Stomach (tissue), 19 donors: Measurements from ENCODE around the gene CCDC18. TPM values are rescaled to one million over a fixed set of nuclear protein-coding genes. Genes with fewer than 3 reads are reported as not detected.

Experiments used
- DNase-seq, 2 donors: peaks; one replicate each; pipeline versions ENCODE4 v3.0.0 to v3.0.0-alpha.2; 2013 to 2019
- H3K27ac ChIP-seq, 5 donors: fragments of 200-600 bp in 4 of 5; sonication (generic) in 4 of 5; one replicate each; pipeline ENCODE4 v1.5.1; 2013 to 2019; ENCODE audit warnings: mild to moderate bottlenecking in 1 of 5, moderate library complexity in 1 of 5
- H3K27me3 ChIP-seq, 3 donors: fragments of 200-600 bp; sonication (generic); one replicate each; pipeline ENCODE4 v1.5.1; 2017 to 2019; ENCODE audit warnings: mixed run types in 1 of 3
- H3K36me3 ChIP-seq, 4 donors: fragments of 200-600 bp; sonication (generic); 1 replicate in 3 of 4; 2 replicates in 1 of 4; pipeline ENCODE4 v1.5.1; 2016 to 2019
- H3K4me1 ChIP-seq, 4 donors: fragments of 200-600 bp; sonication (generic); one replicate each; pipeline ENCODE4 v1.5.1; 2016 to 2019
- H3K4me3 ChIP-seq, 4 donors: fragments of 200-600 bp; sonication (generic) in 3 of 4; one replicate each; pipeline ENCODE4 v1.5.1; 2016 to 2019; ENCODE audit warnings: mild to moderate bottlenecking in 1 of 4
- H3K9me3 ChIP-seq, 4 donors: fragments of 200-600 bp; sonication (generic); one replicate each; pipeline ENCODE4 v1.5.1; 2016 to 2019
- CTCF ChIP-seq, 7 experiments: fragments of 450-650 bp in 4 of 7; fragments of 200-600 bp in 3 of 7; sonication (generic) in 3 of 7; IDR thresholded peaks; one replicate each; pipeline ENCODE4 v1.5.1; 2016 to 2019; ENCODE audit warnings: antibody characterized with exemption in 7 of 7, control low read depth in 2 of 7, mild to moderate bottlenecking in 1 of 7
- EP300 ChIP-seq: sonication (generic); formaldehyde crosslinking; IDR thresholded peaks from one replicate; pipeline ENCODE4 v1.6.1; 2017; ENCODE audit warnings: antibody characterized with exemption
- POLR2A ChIP-seq, 4 donors: fragments of 450-650 bp; IDR thresholded peaks; one replicate each; pipeline ENCODE4 v1.6.1; 2016; ENCODE audit warnings: antibody characterized with exemption in 4 of 4, control low read depth in 2 of 4, mild to moderate bottlenecking in 1 of 4, moderate library complexity in 1 of 4
- POLR2AphosphoS5 ChIP-seq, 3 donors: sonication (generic); formaldehyde crosslinking; IDR thresholded peaks; one replicate each; pipeline ENCODE4 v1.6.1; 2016; ENCODE audit warnings: antibody characterized with exemption in 3 of 3
- WGBS, 5 donors: extraction: QIAGEN DNeasy Blood & Tissue Kit in 3 of 5; methylation state at CpG; one replicate each; pipeline versions ENCODE4 v1.1.5 to v1.1.7; 2013 to 2018; 5-methylcytosine and 5-hydroxymethylcytosine counted together
- intact Hi-C: fragments of 100-400 bp; cut with DNase I; formaldehyde crosslinking; loops from one replicate; pipeline ENCODE4 v1.15.1; 2023; ENCODE audit warnings: low total_unique reads
- long read RNA-seq, 10 donors: transcript quantifications; one replicate each; lab custom pipeline, GENCODE V29; 2026
- polyA plus RNA-seq, 3 donors: library from polyadenylated mRNA; stranded (reverse); fragments of 200-250 nt; gene quantifications; one replicate each; pipeline ENCODE4 v1.2.3, GENCODE V29; 2013
- total RNA-seq, 5 donors: library from RNA; depleted of rRNA; stranded (reverse); fragments of >200 nt; gene quantifications; one replicate each; pipeline versions ENCODE4 v1.1.0 to v1.2.3, GENCODE V29; 2014 to 2016
- donor health status: healthy with polysubstance abuse.
- donor health status: Bipolar disorder and iron deficiency.
- donor health status: healthy.

The CCDC18 gene
- 10 to 100 TPM in 3 of 5 donors, 1 to 10 TPM in 2; 1.2 to 50.4 (median 10.1) TPM for total RNA-seq
- polyA plus RNA-seq = 1 to 10 TPM in 2 of 3 donors, under 1 TPM in 1; 0.31 to 4.9 (median 3.4) TPM
- long read RNA-seq, donor 1 = 0 reads
- long read RNA-seq, donor 2, partial matches to known transcripts = 16 of 16 reads
- long read RNA-seq, donor 2, other reads (novel, unspliced or antisense) = 0 of 16 reads
- long read RNA-seq, donor 3, partial matches to known transcripts = 6 of 6 reads
- long read RNA-seq, donor 3, other reads (novel, unspliced or antisense) = 0 of 6 reads
- long read RNA-seq, donor 4 = 0 reads
- long read RNA-seq, donor 5, partial matches to known transcripts = 0 of 6 reads
- long read RNA-seq, donor 5, other reads (novel, unspliced or antisense) = 6 of 6 reads
- long read RNA-seq, donor 6 = 0 reads
- long read RNA-seq, donor 7 = 0 reads
- long read RNA-seq, donor 8, partial matches to known transcripts = 15 of 26 reads
- long read RNA-seq, donor 8, other reads (novel, unspliced or antisense) = 11 of 26 reads
- long read RNA-seq, donor 9 = 0 reads
- long read RNA-seq, donor 10, partial matches to known transcripts = 0 of 7 reads
- long read RNA-seq, donor 10, other reads (novel, unspliced or antisense) = 7 of 7 reads

- no peaks in the 10 kb centered on the region for H3K9me3 ChIP-seq
- intact Hi-C loops = loop anchor here (10.0 kb wide), 1 partner anchor 96 kb away; no protein-coding TSS in a partner anchor
- peaks cover 0 to 6% (median 0%) of the 10 kb centered on the region in 4 donors for H3K36me3 ChIP-seq
- no peak for DNase-seq
- WGBS, 5 donors = 2 to 4% (median 3%) methylated on average over 35 to 43 of the region's 43 CpGs
- peaks cover 3 to 45% (median 34%) of the 10 kb centered on the region in 4 donors for H3K4me1 ChIP-seq
- peak within 1 kb of the TSS; percentile 98 to 100 (median 99) for H3K27ac ChIP-seq
- no peaks in the 10 kb centered on the region for H3K27me3 ChIP-seq
- TF ChIP-seq POLR2AphosphoS5 (IDR thresholded peaks at IDR 0.05) = no peak
- no peak for TF ChIP-seq CTCF (IDR thresholded peaks at IDR 0.05)
- no peak for TF ChIP-seq POLR2A (IDR thresholded peaks at IDR 0.05)
- TF ChIP-seq EP300 = no peak
- peak within 1 kb of the TSS; percentile 60 to 85 (median 76) for H3K4me3 ChIP-seq
Observed at GRCh38 chr1:93180723-93181613, at the start of gene CCDC18. CCDC18 (plus strand) TSS chr1:93180724; CDS start chr1:93183362, 2,638 bp downstream.

GRCh38 chr1:93132638-93133037 lies 47.9 kb upstream of the CCDC18 start:
- Histone ChIP-seq H3K4me3 (no peak overlapping the region), H3K9me3 (no peaks in the 10 kb centered on the region), H3K4me1 (no peaks in the 10 kb centered on the region), H3K27me3 (no peaks in the 10 kb centered on the region), H3K36me3 (peaks cover 15 to 72% (median 58%) of the 10 kb centered on the region in 4 donors), H3K27ac (no peak overlapping the region)
- no peak for TF ChIP-seq EP300
- TF ChIP-seq POLR2AphosphoS5 (IDR thresholded peaks at IDR 0.05) = no peak
- TF ChIP-seq POLR2A (IDR thresholded peaks at IDR 0.05) = no peak
- TF ChIP-seq CTCF (IDR thresholded peaks at IDR 0.05) = no peak
- intact Hi-C loops = no loop called here
- no peak for DNase-seq

- intact Hi-C loops = no loop called here
- DNase-seq = no peak
- WGBS, 5 donors = 89 to 96% (median 94%) methylated on average over 5 of the region's 5 CpGs
- Histone ChIP-seq H3K9me3 (no peaks in the 10 kb centered on the region), H3K36me3 (peaks cover 15 to 80% (median 66%) of the 10 kb centered on the region in 4 donors), H3K27ac (no peak overlapping the region), H3K27me3 (no peaks in the 10 kb centered on the region), H3K4me1 (no peaks in the 10 kb centered on the region), H3K4me3 (no peak overlapping the region)
- TF ChIP-seq CTCF (IDR thresholded peaks at IDR 0.05) (no peak), EP300 (no peak), POLR2AphosphoS5 (IDR thresholded peaks at IDR 0.05) (no peak), POLR2A (IDR thresholded peaks at IDR 0.05) (no peak)
Observed at GRCh38 chr1:93136445-93136844, 44.1 kb upstream of the CCDC18 start.
